Stimulated activated naive CD8-positive, alpha-beta T cell treated with anti-CD3 and anti-CD28 coated beads, Interleukin-15, amount 100 ng/mL, for 72 hours (primary cell): ENCODE results near the gene UNC80.

Experiments
- ATAC-seq: fragments of 150-1000 bp; cut with Tn5 transposase; 2 replicates; pipeline ENCODE4 v1.10.0; 2021; ENCODE audit warnings: mild to moderate bottlenecking, moderate library complexity
- DNase-seq, 2 donors: peaks; one replicate each; pipeline ENCODE4 v3.0.0; 2021 to 2022
- H3K27ac Mint-ChIP-seq, 2 donors: one replicate each; pipeline ENCODE4 v1.8.0; 2022; ENCODE audit warnings: mild to moderate bottlenecking in 2 of 2, mixed read lengths in 2 of 2, moderate library complexity in 2 of 2
- H3K27me3 Mint-ChIP-seq: one replicate; pipeline ENCODE4 v1.8.0; 2022; ENCODE audit warnings: mixed read lengths
- H3K4me1 Mint-ChIP-seq: one replicate; pipeline ENCODE4 v1.8.0; 2022; ENCODE audit warnings: mild to moderate bottlenecking, mixed read lengths
- H3K4me3 Mint-ChIP-seq, 2 donors: one replicate each; pipeline ENCODE4 v1.8.0; 2022; ENCODE audit warnings: mild to moderate bottlenecking in 2 of 2, mixed read lengths in 2 of 2, moderate library complexity in 1 of 2
- H3K9me3 Mint-ChIP-seq, 2 donors: one replicate each; pipeline ENCODE4 v1.8.0; 2022; ENCODE audit warnings: mixed read lengths in 2 of 2

UNC80 gene

DNA sequence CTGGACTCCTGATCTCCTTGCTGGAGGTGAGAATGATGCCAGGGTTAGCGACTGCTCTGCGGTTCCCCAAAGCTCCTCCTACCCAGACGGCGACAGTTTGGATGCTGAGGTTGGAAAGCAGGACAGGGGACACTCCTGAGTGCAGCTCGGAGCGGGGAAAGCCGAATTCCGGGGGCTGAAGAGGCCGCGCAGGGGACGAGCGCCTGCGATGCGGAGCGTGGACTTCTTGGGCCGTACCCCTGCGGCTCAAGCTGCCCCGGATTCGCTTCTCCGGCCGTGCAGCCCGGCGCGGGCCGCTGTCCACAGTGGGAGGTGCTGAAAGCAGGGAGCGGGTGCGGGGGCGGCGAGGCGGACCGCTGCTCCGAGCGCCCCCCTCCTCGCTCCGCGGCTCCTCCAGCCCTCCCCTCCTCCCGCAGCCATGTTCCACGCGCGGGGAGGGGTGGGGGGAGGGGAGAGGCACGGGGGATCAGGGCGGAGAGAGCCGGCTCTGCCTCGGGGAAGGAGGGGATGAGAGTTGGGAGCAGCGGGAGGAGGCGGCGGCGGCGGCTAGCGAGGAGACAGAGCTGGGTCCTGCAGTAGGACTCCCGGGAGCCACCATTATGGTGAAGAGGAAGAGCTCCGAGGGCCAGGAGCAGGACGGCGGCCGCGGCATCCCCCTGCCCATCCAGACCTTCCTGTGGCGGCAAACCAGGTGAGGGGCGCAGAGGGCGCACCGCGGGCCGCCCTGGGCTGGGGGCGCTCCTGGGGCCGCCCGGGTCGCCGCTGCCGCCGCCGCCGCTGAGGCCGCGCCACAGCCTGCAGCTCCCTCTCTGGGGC is at the start of gene UNC80:
Gene UNC80, plus strand, starts transcription at position 359 of the 816 bp plus-strand sequence. Its CDS starts 241 bp downstream, at position 600.
- H3K27me3 Mint-ChIP-seq = peaks cover 47% of the 10 kb centered on the region
- H3K27ac Mint-ChIP-seq = no peak within 1 kb of the TSS
- H3K4me3 Mint-ChIP-seq = no peak within 1 kb of the TSS

DNA sequence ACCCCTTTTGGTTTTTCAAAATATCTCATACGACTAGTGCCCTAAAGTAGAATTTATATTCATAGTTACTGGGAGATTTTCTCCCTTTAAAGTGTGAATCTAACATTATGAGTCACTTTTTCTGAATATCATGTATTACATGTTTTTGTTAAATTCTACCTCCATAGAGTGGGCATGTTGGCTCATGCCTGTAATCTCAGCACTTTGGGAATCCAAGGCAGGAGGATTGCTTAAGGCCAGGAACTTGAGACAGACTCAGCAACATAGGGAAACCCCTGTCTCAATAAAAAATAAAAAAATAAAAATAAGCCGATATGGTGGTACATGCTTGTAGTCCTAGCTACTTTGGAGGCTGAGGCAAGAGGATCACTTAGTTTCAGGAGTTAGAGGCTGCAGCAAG is 45.3 kb upstream of the UNC80 start:
- no peak for ATAC-seq

More for the DNA sequence above, at the start of gene UNC80:
- H3K4me1 Mint-ChIP-seq = no peaks in the 10 kb centered on the region
- ATAC-seq = peak; percentile 35
- H3K9me3 Mint-ChIP-seq = no peaks in the 10 kb centered on the region
- DNase-seq = peak in 1 of 2 donors; percentile 19

DNA sequence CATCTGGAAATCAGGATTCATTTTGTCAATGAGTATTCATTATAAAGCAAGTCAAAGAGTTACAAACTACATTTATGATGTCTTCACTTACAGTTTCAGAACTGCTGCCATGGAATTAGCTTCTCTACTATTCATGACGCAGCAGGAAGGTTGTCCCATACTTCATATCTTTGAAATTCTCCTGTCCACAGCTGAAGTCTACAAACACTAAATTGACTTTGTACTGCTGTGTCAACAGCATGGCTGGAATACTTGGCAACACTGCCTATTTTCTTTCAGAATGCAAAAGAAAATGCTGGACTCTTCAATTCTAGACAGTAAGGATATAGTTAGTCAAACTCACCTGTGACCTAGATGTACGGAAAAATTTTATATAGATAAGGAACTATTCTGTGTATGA is 44.6 kb upstream of the UNC80 start:
- Mint-ChIP-seq H3K27me3 (no peaks in the 10 kb centered on the region), H3K4me1 (no peaks in the 10 kb centered on the region), H3K27ac (no peak overlapping the region), H3K4me3 (no peak overlapping the region), H3K9me3 (peaks cover 0 to 11% of the 10 kb centered on the region in 2 donors)
- DNase-seq (no peak), ATAC-seq (no peak)

More for the DNA sequence above, 45.3 kb upstream of the UNC80 start:
- peaks cover 0 to 11% of the 10 kb centered on the region in 2 donors for H3K9me3 Mint-ChIP-seq
- H3K4me3 Mint-ChIP-seq = no peak overlapping the region
- DNase-seq = no peak
- no peaks in the 10 kb centered on the region for H3K4me1 Mint-ChIP-seq
- H3K27me3 Mint-ChIP-seq = no peaks in the 10 kb centered on the region
- no peak overlapping the region for H3K27ac Mint-ChIP-seq

DNA sequence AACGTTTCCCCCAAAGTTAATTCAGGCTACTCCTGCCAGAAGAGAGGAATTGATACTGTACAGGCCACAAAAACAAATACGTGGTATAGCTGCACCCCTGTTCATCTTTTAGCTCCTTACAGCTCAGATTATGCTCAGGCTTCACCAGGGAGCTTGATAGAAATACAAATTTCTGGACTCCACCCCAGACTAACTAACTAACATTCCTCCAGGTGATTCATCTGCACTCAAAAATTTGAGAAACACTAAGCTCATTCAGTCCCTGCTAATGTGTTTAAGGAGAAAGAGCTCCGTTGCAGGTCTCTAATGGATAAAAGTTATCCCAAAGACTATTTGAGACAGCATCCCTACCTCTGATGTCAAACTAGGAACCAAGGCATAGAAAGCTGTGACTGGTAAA is 36.8 kb upstream of the UNC80 start:
- H3K4me1 Mint-ChIP-seq = no peaks in the 10 kb centered on the region
- no peak overlapping the region for H3K27ac Mint-ChIP-seq
- DNase-seq (no peak), ATAC-seq (no peak)
- no peak overlapping the region for H3K4me3 Mint-ChIP-seq
- no peaks in the 10 kb centered on the region for H3K27me3 Mint-ChIP-seq
- peaks cover 0 to 11% of the 10 kb centered on the region in 2 donors for H3K9me3 Mint-ChIP-seq

- ATAC-seq (no peak), DNase-seq (no peak)
- no peaks in the 10 kb centered on the region for H3K4me1 Mint-ChIP-seq
- no peaks in the 10 kb centered on the region for H3K27me3 Mint-ChIP-seq
- H3K9me3 Mint-ChIP-seq = peaks cover 0 to 11% of the 10 kb centered on the region in 2 donors
- no peak overlapping the region for H3K27ac Mint-ChIP-seq
- H3K4me3 Mint-ChIP-seq = no peak overlapping the region
Observed at GRCh38 chr2:209741953-209742352, 29.7 kb upstream of the UNC80 start.

GRCh38 chr2:209753020-209753419 is 18.6 kb upstream of the UNC80 start:
- no peak for ATAC-seq
- H3K4me1 Mint-ChIP-seq = no peaks in the 10 kb centered on the region
- no peak overlapping the region for H3K4me3 Mint-ChIP-seq
- DNase-seq = no peak
- H3K27ac Mint-ChIP-seq = no peak overlapping the region
- peaks cover 7% of the 10 kb centered on the region for H3K27me3 Mint-ChIP-seq
- no peaks in the 10 kb centered on the region for H3K9me3 Mint-ChIP-seq

GRCh38 chr2:209757163-209757562 is 14.5 kb upstream of the UNC80 start:
- Mint-ChIP-seq H3K4me1 (no peaks in the 10 kb centered on the region), H3K27me3 (peaks cover 7% of the 10 kb centered on the region), H3K4me3 (no peak overlapping the region), H3K9me3 (no peaks in the 10 kb centered on the region), H3K27ac (no peak overlapping the region)
- DNase-seq = no peak
- ATAC-seq = no peak

DNA sequence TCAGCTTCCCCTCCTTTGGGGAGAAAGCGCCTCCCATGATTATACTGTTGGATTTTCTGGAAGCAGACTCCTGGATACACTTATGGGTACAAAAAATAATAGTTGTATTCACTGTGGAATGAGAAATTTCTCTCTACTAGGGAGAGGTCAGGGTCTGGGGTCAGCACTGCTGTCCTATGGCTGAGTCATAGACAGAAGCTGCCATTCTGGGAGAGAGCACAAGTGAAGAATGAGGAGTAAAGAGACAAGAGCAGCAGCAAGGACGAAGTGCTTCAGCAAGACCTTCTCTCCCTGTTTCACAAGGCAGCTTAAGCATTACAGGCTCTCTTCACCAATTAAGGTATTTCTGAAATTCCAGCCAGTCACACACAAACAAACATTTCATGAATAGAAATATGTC is 10.1 kb upstream of the UNC80 start:
- DNase-seq (no peak), ATAC-seq (no peak)
- H3K27ac Mint-ChIP-seq = no peak overlapping the region
- H3K4me3 Mint-ChIP-seq = no peak overlapping the region
- H3K27me3 Mint-ChIP-seq = no peaks in the 10 kb centered on the region
- no peaks in the 10 kb centered on the region for H3K9me3 Mint-ChIP-seq
- no peaks in the 10 kb centered on the region for H3K4me1 Mint-ChIP-seq

GRCh38 chr2:209762563-209762962 is 9.1 kb upstream of the UNC80 start:
- Mint-ChIP-seq H3K27ac (no peak overlapping the region), H3K4me3 (no peak overlapping the region), H3K4me1 (no peaks in the 10 kb centered on the region), H3K9me3 (no peaks in the 10 kb centered on the region), H3K27me3 (no peaks in the 10 kb centered on the region)
- DNase-seq (no peak), ATAC-seq (no peak)

- no peak overlapping the region for H3K27ac Mint-ChIP-seq
- no peak overlapping the region for H3K4me3 Mint-ChIP-seq
- ATAC-seq (no peak), DNase-seq (no peak)
- H3K27me3 Mint-ChIP-seq = peaks cover 4% of the 10 kb centered on the region
- no peaks in the 10 kb centered on the region for H3K4me1 Mint-ChIP-seq
- H3K9me3 Mint-ChIP-seq = no peaks in the 10 kb centered on the region
Observed at GRCh38 chr2:209763106-209763505, 8.5 kb upstream of the UNC80 start.

- Mint-ChIP-seq H3K4me1 (no peaks in the 10 kb centered on the region), H3K4me3 (no peak overlapping the region), H3K9me3 (no peaks in the 10 kb centered on the region)
Observed at GRCh38 chr2:209766613-209767012, 5.0 kb upstream of the UNC80 start.

DNA sequence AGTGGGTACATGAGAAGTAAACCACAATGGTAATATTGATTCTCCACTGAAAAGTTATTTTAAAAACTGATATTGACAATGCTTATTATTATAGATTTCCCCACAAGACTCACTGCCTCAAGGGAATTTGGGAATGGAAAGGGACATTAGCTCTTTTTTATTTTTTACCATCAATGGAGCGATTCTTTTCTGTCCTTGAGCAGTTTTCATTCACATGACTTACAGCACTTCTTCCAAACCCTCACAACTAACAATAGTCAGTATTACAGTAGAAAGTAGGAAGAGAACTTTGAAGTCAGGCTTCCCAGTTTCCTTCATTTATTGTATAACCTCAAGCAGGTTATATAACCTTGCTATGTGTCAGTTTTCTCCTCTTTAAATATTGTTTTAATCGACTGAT is 4.3 kb upstream of the UNC80 start:
- Mint-ChIP-seq H3K27ac (no peak overlapping the region), H3K4me3 (no peak overlapping the region), H3K4me1 (no peaks in the 10 kb centered on the region), H3K27me3 (peaks cover 38% of the 10 kb centered on the region), H3K9me3 (no peaks in the 10 kb centered on the region)
- ATAC-seq (no peak), DNase-seq (no peak)

More at GRCh38 chr2:209766613-209767012, 5.0 kb upstream of the UNC80 start:
- no peak overlapping the region for H3K27ac Mint-ChIP-seq
- DNase-seq (no peak), ATAC-seq (no peak)
- peaks cover 36% of the 10 kb centered on the region for H3K27me3 Mint-ChIP-seq

- H3K27me3 Mint-ChIP-seq = peaks cover 46% of the 10 kb centered on the region
- ATAC-seq (no peak), DNase-seq (no peak)
- no peak overlapping the region for H3K27ac Mint-ChIP-seq
- no peak overlapping the region for H3K4me3 Mint-ChIP-seq
- H3K9me3 Mint-ChIP-seq = no peaks in the 10 kb centered on the region
- H3K4me1 Mint-ChIP-seq = no peaks in the 10 kb centered on the region
Observed at GRCh38 chr2:209768557-209768956, 3.1 kb upstream of the UNC80 start.

DNA sequence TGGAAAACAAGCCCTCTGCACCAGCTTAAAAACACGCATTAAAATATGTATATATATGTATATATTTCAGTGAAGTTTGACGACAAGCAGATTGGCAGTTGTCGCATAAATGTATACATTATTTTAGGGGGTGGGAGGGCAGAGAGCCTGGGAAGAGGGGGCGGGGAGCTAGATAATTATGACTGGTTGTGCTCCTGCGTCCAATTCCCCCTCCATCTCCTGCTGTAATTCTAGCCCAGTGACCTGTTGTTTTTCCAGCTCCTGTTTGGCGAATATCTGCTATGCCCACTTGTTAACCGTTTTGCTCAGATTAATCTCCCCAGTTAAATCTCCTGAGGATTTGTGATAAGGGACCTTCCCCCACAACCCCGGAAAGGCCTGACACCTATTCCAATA is 656 bp downstream of the UNC80 start:
- Mint-ChIP-seq H3K4me1 (no peaks in the 10 kb centered on the region), H3K9me3 (no peaks in the 10 kb centered on the region), H3K4me3 (no peak overlapping the region), H3K27ac (no peak overlapping the region), H3K27me3 (peaks cover 47% of the 10 kb centered on the region)
- DNase-seq (no peak), ATAC-seq (no peak)

- ATAC-seq (no peak), DNase-seq (no peak)
- Mint-ChIP-seq H3K9me3 (no peaks in the 10 kb centered on the region), H3K27me3 (peaks cover 40% of the 10 kb centered on the region), H3K4me1 (no peaks in the 10 kb centered on the region), H3K4me3 (no peak overlapping the region), H3K27ac (no peak overlapping the region)
Observed at GRCh38 chr2:209773377-209773776, 1.7 kb downstream of the UNC80 start.

DNA sequence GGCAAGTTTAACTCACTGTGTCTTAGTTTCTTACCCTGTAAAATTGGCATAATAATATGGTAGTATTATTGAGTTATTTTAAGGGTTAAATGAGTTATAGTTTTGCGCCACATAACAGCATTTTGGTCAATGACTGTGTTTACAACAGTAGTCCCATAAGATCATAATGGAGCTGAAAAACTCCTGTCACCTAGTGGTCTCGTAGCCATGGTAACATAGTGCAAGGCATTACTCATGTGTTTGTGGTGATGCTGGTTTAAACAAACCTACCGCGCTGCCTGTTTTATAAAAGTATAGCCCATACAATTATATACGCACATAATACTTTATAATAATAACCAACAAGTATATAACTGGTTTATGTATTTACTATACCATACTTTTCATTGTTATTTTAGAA is 15.8 kb downstream of the UNC80 start:
- Mint-ChIP-seq H3K4me1 (peaks cover 5% of the 10 kb centered on the region), H3K4me3 (no peak overlapping the region), H3K27me3 (no peaks in the 10 kb centered on the region), H3K27ac (no peak overlapping the region), H3K9me3 (no peaks in the 10 kb centered on the region)
- ATAC-seq (no peak), DNase-seq (no peak)

DNA sequence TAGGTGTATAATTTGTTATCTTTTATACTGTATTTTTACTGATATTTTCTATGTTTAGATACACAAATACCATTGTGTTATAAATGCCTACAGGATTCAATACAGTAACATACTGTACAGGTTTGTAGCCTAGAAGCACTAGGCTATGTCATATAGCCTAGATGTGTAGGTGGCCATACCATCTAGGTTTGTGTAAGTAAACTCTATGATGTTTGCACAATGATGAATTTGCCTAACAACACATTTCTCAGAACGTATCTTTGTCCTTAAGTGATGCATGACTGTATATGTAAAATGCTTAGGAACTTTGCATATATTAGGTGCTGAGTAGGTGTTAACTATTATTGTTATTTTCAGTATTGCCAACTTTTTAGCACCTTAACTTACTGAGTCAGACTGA is 17.3 kb downstream of the UNC80 start:
- Mint-ChIP-seq H3K4me3 (no peak overlapping the region), H3K4me1 (peaks cover 5% of the 10 kb centered on the region)
- no peak for ATAC-seq

More for the DNA sequence above, 17.3 kb downstream of the UNC80 start:
- H3K27ac Mint-ChIP-seq = no peak overlapping the region
- no peaks in the 10 kb centered on the region for H3K27me3 Mint-ChIP-seq
- no peaks in the 10 kb centered on the region for H3K9me3 Mint-ChIP-seq
- no peak for DNase-seq
